NCI-H748 (cell line): ENCODE results near the gene TNNT1.

Source experiments
- DNase-seq: peaks from one replicate; lab custom pipeline; 2025; ENCODE audit not compliant: unreplicated experiment; lab: John Stamatoyannopoulos, UW

The TNNT1 gene

DNA sequence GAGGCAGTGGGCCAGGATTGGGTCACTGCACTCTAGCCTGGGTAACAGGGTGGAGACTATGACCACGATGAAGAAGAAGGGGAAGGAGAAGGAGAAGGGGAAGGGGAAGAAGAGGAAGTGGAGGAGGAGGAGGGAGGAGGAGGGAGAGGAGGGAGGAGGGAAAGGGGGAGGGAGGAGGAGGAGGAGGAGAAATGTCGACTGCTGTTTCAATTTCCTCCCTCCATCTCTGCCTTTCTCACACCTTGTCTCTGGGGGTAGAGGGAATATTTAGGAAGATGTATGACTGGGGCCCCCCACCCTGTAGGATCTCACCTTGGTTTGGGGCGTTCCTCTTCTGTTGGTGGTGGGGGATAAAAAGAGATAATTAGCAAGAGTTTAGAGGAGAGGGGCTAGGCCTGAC is 3.8 kb downstream of the TNNT1 start:
- no peak for DNase-seq

DNA sequence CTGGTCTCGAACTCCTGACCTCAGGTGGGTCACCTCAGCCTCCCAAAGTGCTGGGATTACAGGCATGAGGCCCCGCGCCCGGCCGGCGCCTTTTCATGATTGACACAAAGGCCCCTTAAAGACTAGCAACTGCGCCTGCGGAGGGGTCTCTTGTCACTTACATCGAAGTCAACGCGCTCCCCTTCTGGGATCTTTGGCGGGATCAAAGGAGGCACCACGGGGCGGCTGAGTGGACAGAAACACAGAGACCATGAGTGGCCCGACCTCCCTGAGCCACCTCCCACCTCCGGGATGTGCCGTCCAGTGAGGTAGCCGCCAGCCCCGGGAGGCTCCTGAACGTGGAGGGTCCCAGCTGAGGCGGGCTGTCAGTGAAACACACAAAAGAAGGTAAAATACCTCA is 7.3 kb downstream of the TNNT1 start:
- DNase-seq = peak; percentile 36

DNA sequence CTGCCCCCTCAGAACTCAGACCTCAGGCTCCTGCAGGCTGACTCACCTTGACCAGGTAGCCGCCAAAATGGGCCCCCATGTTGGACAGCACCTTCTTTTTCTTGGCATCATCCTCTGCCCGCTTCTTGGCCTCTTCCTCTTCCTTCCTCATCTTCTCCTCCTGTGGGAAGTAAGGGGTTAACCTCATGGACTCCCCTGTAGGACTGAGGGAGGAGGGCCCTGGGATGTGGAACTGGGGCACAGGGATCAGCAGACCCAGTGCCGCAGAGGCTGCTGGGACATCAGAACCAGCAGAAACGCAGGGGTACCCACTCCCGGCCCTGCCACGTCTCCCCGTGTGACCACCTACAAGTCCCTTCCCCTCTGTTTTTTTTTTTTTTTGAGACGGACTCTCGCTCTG is 11.1 kb downstream of the TNNT1 start:
- DNase-seq = no peak

DNA sequence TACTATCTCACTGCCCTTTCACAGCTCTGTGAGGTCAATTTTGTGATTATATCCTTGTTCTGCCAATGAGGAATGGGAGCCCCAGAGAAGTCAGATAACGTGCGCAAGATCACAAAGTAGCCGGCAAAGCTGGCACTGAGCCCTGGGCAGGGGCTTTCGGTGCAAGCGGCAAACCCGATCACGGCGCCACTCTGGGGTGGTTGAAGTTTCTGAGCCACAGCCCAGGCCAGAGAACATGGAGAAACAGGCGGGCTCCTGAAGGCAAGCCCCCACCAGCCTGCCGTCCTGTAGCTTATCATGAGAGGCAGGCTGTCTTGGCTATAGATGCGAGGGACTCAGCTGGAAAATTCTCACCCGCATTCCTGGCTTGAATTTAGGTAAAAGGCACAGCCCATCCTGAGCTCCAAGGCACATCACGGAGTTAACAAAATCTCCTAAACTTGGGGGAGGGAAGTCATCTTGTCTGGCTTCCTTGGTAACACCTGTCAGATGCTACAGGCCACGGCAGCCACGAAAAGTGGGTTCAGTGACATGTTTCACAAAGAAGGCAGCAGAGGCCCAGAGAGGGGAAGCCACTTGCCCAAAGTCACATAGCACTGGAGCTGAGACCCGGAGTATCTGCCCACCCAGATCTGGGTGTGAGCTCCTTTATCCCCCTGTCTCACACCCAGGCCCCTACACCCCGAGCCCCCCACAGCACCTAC is 12.5 kb downstream of the TNNT1 start:
- no peak for DNase-seq

DNA sequence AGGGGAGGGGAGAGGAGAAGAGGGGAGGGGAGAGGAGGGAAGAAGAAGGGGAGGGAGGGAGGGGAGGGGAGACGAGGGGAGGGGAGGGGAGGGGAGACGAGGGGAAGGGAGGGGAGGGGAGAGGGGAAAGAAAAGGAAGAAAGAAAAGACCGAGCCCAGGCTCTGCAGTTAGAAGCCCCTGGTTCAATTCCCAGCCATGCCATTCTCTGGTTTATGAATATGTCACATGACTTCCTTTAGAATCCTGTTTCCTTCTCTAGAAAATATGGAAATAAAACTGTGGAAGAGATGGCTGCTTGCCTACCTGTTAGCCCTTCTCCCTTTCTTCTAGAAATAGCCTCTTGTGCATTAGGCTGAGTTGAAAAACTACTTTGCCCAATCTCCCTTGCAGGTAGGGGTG is 14.3 kb downstream of the TNNT1 start:
- no peak for DNase-seq

DNA sequence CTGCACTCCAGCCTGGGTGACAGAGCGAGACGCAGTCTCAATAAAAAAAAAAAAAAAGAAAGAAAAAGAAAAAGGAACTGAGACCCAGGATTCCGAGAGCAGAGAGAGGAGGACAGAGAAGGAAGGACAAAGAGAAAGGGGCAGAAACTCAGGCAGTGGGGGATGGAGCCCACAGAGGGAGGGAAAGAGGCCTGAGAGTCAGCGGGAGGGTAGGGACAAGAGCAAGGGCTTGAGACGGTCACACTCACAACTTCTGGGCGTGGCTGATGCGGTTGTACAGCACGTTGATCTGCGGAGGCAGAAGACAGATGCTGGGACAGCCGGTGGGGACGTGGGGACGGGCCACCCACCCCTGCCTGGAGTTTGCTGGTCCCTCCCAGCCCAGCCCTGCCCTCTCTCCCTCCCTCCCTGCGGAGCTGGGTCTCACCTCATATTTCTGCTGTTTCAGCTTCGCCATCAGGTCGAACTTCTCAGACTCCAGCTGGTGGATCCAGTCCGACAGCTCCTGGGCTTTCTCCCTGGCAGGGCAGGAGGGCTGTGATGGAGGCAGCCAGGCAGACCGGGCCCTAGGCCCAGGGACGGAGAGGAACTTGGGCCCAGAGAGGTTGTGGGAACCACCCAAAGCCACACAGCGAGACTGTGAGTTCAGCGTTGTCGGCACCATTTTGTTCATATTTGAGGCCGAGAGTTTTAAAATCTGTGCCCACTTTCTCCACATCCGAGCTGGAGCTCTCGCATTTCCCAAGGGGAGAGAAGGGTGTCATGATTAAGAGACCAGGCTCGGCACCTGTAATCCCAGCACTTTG is 15.2 kb downstream of the TNNT1 start:
- no peak for DNase-seq

DNA sequence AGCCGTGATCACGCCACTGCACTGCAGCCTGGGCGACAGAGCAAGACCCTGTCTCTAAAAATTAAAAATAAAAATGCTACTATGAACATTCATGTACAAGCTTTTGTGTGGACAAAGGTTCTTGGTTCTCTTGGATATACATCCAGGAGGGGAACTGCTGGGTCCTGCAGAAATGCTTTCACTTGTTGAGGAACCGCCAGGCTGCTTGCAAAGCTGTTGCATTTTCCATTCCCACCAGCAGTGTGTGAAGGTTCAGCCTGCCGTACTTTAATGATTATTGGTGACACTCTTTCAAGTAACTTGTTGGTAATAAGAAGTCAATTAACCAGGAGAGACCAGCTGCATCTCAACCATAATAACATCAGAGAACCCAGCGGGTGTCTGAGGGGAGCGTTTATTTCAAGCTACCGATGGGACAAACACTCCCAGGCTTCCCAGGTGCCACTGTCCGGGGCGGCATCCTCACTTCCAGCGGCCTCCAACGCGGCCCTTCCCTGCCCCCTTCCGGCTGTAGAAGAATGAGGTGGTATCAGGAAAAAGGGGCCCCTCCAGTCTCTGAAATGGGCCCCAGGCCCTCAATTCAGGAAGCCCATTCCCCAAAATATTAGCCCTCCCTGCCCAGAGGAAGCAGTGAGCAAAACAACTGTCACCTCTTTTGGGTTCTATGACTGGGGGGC is 16.4 kb downstream of the TNNT1 start:
- no peak for DNase-seq

DNA sequence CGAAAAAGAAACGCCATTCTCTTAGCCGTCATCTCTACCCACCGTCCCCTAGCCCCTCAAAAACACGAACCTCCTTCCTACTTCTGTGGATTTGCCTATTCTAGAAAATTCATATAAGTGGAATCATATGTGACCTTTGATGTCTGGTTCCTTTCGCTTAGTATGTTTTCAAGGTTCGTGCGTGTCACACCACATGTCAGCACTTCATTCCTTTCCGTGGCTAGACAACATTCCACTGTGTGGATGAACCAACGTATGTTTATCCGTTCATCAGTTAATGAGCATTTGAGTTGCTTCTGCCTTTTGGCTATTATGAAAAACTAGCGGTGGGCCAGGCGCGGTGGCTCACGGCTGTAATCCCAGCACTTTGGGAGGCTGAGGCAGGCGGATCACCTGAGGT is 17.6 kb downstream of the TNNT1 start:
- no peak for DNase-seq

DNA sequence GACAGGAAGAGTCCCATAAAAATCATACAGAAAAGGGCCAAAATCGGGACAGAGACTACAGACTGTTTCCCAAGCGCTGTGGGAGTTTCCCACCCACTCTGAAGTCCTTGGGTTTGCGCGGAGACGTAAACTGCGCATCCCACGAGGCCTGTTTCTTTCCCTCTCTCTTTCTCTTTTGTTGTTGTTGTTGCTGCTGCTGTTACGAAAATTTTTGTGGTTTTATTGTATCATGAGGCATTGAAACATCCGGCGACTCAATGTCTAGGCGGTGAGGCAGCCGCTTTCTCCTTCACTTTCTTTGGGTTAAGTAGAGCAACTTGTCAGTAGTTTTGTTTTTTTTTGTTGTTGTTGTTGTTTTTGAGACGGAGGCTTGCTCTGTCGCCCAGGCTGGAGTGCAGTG is 30.0 kb downstream of the TNNT1 start:
- no peak for DNase-seq

DNA sequence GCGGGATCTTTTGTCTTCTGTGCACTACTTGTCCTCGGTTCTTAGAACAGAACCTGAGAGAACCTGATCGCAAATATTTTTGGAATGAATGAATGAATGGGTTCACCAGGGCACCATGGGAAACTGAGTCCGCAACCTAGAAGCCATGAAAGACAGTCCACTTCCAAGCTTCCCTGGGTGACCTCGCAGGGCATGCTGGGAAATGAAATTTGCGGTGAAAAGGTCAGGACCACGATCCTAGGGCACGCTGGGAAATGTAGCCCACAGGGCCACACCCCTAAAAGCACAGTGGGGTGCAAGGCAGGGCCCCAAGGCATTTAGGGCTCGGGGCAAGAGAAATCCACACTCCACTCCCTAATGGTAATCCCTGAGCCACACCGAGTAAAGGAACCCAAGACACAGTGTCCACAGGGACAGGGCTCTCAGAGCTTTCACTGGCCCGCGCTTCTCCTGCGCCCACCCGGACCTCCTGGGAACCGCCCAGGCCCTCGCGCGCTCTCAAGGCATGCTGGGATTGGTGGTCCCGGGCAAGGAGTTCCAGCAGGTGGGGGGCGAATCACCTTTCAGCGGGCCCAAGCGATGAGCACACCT is 30.5 kb downstream of the TNNT1 start:
- DNase-seq = no peak

DNA sequence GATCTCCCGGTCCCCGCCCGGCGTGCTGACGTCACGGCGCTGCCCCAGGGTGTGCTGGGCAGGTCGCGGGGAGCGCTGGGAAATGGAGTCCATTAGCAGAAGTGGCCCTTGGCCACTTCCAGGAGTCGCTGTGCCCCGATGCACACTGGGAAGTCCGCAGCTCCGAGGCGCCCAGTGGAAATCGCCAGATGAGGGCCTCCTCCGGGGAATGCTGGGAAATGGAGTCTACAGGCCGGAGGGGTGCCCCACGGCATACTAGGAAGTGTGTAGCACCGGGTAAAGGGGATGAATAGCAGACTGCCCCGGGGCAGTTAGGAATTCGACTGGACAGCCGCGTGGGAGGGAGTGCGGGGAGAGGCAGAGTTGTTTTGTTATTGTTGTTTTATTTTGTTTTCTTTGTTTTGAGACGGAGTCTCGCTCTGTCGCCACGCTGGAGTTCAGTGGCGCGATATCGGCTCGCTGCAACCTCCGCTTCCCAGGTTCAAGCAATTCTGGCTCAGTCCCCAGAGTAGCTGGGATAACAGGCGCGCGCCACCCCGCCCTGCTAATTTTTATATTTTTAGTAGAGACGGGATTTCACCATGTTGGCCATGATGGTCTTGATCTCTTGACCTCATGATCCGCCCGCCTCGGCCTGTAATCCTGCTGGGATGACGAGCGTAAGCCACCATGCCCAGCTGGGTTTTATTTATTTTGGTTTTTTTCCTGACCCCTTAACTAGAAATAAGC is 31.2 kb downstream of the TNNT1 start:
- peak; percentile 100 for DNase-seq

DNA sequence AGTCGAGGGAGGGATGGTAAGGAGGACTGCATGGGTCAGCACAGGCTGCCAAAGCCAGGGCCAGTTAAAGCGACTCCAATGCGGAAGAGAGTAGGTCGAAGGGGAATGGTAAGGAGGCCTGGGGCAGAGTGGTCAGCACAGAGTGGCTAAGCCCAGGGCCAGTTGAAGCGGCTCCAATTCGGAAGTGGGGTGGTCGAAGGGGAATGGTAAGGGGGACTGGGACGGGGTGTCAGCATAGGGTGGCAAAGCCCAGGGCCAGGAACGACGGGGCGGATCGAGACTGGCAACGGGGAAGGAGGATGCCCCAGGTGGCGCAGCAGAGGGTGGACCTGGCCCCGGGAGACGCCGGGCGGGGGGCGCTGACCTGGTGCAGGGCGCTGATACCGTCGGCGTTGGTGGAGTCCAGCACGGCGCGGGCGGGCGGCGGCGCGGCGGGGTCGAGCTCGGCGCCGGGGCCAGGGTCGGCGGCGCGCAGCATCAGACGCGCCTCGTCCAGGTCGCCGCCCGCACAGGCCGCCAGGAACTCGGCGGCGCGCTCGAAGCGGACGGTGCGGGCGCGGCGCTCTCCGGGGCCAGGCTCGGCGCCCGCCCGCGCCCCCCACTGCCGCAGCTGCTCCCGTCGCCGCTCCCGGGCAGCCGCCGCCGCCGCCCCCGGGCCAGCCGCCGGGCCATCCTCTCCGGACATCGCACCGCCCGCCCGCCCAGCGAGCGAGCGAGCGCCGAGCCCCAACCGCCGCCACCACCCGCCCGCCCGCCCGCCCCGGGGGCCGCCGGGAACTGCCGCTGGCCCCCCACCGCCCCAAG is 31.9 kb downstream of the TNNT1 start, which contains the start of gene PPP1R12C:
TSS of gene PPP1R12C (minus strand) at position 779 of the 804 bp plus-strand sequence. CDS start at position 685, 94 bp downstream.
- DNase-seq = no peak

DNA sequence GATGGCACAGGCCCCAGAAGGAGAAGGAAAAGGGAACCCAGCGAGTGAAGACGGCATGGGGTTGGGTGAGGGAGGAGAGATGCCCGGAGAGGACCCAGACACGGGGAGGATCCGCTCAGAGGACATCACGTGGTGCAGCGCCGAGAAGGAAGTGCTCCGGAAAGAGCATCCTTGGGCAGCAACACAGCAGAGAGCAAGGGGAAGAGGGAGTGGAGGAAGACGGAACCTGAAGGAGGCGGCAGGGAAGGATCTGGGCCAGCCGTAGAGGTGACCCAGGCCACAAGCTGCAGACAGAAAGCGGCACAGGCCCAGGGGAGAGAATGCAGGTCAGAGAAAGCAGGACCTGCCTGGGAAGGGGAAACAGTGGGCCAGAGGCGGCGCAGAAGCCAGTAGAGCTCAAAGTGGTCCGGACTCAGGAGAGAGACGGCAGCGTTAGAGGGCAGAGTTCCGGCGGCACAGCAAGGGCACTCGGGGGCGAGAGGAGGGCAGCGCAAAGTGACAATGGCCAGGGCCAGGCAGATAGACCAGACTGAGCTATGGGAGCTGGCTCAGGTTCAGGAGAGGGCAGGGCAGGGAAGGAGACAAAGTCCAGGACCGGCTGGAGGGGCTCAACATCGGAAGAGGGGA is 32.7 kb downstream of the TNNT1 start:
- DNase-seq = peak; percentile 59

DNA sequence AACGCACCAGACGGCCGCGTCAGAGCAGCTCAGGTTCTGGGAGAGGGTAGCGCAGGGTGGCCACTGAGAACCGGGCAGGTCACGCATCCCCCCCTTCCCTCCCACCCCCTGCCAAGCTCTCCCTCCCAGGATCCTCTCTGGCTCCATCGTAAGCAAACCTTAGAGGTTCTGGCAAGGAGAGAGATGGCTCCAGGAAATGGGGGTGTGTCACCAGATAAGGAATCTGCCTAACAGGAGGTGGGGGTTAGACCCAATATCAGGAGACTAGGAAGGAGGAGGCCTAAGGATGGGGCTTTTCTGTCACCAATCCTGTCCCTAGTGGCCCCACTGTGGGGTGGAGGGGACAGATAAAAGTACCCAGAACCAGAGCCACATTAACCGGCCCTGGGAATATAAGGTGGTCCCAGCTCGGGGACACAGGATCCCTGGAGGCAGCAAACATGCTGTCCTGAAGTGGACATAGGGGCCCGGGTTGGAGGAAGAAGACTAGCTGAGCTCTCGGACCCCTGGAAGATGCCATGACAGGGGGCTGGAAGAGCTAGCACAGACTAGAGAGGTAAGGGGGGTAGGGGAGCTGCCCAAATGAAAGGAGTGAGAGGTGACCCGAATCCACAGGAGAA is 33.5 kb downstream of the TNNT1 start:
- no peak for DNase-seq

DNA sequence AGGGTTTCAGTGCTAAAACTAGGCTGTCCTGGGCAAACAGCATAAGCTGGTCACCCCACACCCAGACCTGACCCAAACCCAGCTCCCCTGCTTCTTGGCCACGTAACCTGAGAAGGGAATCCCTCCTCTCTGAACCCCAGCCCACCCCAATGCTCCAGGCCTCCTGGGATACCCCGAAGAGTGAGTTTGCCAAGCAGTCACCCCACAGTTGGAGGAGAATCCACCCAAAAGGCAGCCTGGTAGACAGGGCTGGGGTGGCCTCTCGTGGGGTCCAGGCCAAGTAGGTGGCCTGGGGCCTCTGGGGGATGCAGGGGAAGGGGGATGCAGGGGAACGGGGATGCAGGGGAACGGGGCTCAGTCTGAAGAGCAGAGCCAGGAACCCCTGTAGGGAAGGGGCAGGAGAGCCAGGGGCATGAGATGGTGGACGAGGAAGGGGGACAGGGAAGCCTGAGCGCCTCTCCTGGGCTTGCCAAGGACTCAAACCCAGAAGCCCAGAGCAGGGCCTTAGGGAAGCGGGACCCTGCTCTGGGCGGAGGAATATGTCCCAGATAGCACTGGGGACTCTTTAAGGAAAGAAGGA is 34.4 kb downstream of the TNNT1 start:
- DNase-seq = no peak

DNA sequence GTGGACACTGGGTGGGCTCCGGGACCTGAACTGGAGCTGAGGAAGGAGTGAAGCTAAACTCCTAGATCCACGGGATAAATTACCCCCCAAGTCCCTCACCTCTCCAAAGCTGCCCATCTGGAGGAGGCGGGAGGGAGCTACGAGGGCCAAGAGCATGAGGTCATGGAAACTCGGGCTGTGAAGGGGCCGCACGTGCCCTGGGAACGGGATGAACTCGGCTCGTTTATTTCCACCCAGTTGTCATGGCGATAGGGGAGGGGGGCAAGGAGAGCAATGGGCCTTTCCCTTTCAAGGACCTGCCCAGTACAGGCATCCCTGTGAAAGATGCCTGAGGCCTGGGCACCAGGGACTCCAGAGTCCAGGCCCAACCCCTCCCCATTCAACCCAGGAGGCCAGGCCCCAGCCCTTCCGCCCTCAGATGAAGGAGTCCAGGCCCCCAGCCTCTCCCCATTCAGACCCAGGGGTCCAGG is 35.4 kb downstream of the TNNT1 start:
- DNase-seq = peak; percentile 41

DNA sequence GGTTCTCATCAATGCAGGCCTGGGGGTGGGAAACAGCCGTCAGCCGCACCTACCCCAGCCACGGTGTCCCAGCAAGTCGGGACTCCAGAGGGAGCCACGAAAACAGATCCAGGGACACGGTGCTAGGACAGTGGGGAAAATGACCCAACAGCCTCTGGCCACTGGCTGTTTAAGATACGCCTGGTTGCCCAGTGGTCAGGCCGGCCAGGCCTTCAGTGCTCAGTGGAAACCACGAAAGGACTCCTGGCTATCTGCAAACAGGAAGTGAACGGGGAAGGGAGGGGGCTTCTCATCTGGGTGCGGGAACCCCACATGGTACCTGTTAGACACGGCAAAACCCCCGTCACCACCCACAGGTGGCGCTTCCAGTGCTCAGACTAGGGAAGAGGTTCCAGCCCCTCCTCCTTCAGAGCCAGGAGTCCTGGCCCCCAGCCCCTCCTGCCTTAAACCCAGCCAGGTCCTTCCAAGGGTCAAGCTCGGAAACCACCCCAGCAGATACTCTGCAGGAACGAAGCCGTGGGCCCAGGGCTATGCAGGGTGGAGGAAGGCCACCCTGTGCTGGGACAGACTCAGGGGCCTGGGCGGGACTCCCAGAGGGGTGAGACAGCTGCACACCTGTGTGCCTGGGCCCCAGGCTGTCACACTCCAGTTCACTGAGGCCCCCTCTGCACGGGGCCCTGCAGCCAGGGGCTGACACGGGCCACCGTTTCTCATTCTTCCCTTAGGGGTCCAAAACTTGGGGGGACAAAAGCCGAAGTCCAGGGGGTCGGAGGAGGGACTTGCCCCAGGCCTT is 36.0 kb downstream of the TNNT1 start:
- DNase-seq = no peak

DNA sequence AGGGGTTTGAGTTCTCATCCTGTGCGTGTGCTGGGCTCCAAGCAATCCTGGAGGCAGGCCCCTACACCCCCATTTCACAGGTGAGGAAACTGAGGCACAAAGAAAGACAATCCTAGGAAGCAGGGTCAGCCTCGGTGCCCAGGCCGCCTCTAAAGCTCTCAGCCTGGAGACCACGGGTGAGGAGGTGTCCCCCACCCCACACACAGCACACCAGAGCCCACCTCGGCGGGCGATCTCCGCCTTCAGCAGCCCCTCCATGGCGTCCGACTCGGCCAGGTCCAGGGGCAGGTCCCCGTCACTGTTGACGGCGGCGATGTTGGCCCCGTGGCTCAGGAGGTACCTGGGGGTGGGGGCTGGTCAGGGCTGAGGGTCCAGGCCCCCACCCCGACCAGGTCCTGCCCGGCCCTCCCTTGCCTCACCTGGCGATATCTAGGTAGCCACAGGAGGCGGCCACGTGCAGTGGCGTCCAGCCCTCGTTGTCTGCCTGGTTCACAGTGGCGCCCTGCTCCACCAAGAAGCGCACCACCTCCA is 36.7 kb downstream of the TNNT1 start:
- no peak for DNase-seq
